C4-2B (cell line): ENCODE results near the gene ZNF124.
A peak's percentile ranks its signal among the peaks of the same experiment; 100 is the strongest.

ENCODE experiments used
- H3K27ac ChIP-seq: fragments of 450-650 bp; 2 replicates; pipeline ENCODE4 v1.5.1; 2017
- CTCF ChIP-seq: fragments of 450-650 bp; conservative IDR thresholded peaks from 2 replicates; pipeline ENCODE4 v1.5.1; 2017; ENCODE audit warnings: mild to moderate bottlenecking
- ZFX ChIP-seq: fragments of 450-650 bp; IDR thresholded peaks from 2 replicates; pipeline ENCODE4 v1.6.1; 2017

Gene ZNF124

GRCh38 chr1:247210376-247211117 is 38.7 kb upstream of the ZNF124 start:
- H3K27ac ChIP-seq: peak overlapping the region; percentile 80
- TF ChIP-seq CTCF: no peak
- peak; percentile 62; the same call in 1 of the 2 replicates for TF ChIP-seq ZFX

GRCh38 chr1:247210062-247210375 is 38.2 kb upstream of the ZNF124 start:
- TF ChIP-seq ZFX (no peak), CTCF (no peak)

GRCh38 chr1:247209396-247209795 is 37.6 kb upstream of the ZNF124 start:
- H3K27ac ChIP-seq: no peak overlapping the region; the same call in 1 of the 2 replicates
- TF ChIP-seq CTCF: no peak
- TF ChIP-seq ZFX: no peak

More at GRCh38 chr1:247210062-247210375, 38.2 kb upstream of the ZNF124 start:
- peak overlapping the region; percentile 80 for H3K27ac ChIP-seq

GRCh38 chr1:247204177-247204647 is 32.4 kb upstream of the ZNF124 start:
- no peak for TF ChIP-seq CTCF
- no peak for TF ChIP-seq ZFX
- no peak overlapping the region for H3K27ac ChIP-seq

GRCh38 chr1:247198781-247199180 is 27.0 kb upstream of the ZNF124 start:
- H3K27ac ChIP-seq: no peak overlapping the region
- TF ChIP-seq CTCF (no peak), ZFX (no peak)

GRCh38 chr1:247193958-247194357 is 22.1 kb upstream of the ZNF124 start:
- H3K27ac ChIP-seq: no peak overlapping the region
- TF ChIP-seq CTCF: no peak

- TF ChIP-seq CTCF: no peak
- no peak for TF ChIP-seq ZFX
- no peak overlapping the region for H3K27ac ChIP-seq
These were observed 18.4 kb upstream of the ZNF124 start for GRCh38 chr1:247189981-247190798.
